DOHH2 (cell line): ENCODE measurements around the gene NPAS3.

Experiments used
- H3F3A ChIP-seq: fragments of 200-600 bp; sonication (generic), shearing (Covaris generic); 2 replicates; pipeline ENCODE4 v1.6.0; 2016; ENCODE audit warnings: antibody characterized with exemption, mild to moderate bottlenecking; ENCODE audit not compliant: control insufficient read depth, insufficient read depth
- H3K27ac ChIP-seq: fragments of 200-600 bp; sonication (generic); 2 replicates; pipeline ENCODE4 v1.5.1; 2014; ENCODE audit warnings: low read depth, mild to moderate bottlenecking, low read length, moderate library complexity
- H3K27me3 ChIP-seq: fragments of 200-600 bp; sonication (generic); 2 replicates; pipeline ENCODE4 v1.6.1; 2014; ENCODE audit warnings: mild to moderate bottlenecking, low read length, mixed read lengths; ENCODE audit not compliant: control insufficient read depth
- H3K36me3 ChIP-seq: fragments of 200-600 bp; sonication (generic); 2 replicates; pipeline ENCODE4 v1.6.1; 2014; ENCODE audit warnings: mild to moderate bottlenecking, low read length, moderate library complexity, mixed read lengths; ENCODE audit not compliant: control insufficient read depth
- H3K4me1 ChIP-seq: fragments of 200-600 bp; sonication (generic); 2 replicates; pipeline ENCODE4 v1.6.1; 2014; ENCODE audit warnings: mild to moderate bottlenecking, low read length, mixed read lengths; ENCODE audit not compliant: control insufficient read depth
- H3K4me2 ChIP-seq: fragments of 200-600 bp; sonication (generic); 2 replicates; pipeline ENCODE4 v1.6.0; 2014; ENCODE audit warnings: mild to moderate bottlenecking, low read length, moderate library complexity
- H3K4me3 ChIP-seq: fragments of 200-600 bp; sonication (generic); 2 replicates; pipeline ENCODE4 v1.5.1; 2014; ENCODE audit warnings: mild to moderate bottlenecking, low read length, mixed read lengths
- H3K79me2 ChIP-seq: fragments of 200-600 bp; sonication (generic); 2 replicates; pipeline ENCODE4 v1.6.1; 2014; ENCODE audit warnings: mild to moderate bottlenecking, low read length, mixed read lengths; ENCODE audit not compliant: control insufficient read depth
- H3K9me2 ChIP-seq: fragments of 200-600 bp; sonication (generic); replicated peaks from 2 replicates; pipeline ENCODE4 v1.6.1; 2014; ENCODE audit warnings: mild to moderate bottlenecking, low read length, mixed read lengths; ENCODE audit not compliant: control insufficient read depth
- H3K9me3 ChIP-seq: fragments of 200-600 bp; sonication (generic); 2 replicates; pipeline ENCODE4 v1.6.1; 2014; ENCODE audit warnings: antibody characterized with exemption, low read length, mixed read lengths; ENCODE audit not compliant: control insufficient read depth, insufficient read depth
- H4K20me1 ChIP-seq: fragments of 200-600 bp; sonication (generic); 2 replicates; pipeline ENCODE4 v1.6.0; 2014; ENCODE audit warnings: low read depth, mild to moderate bottlenecking, antibody characterized with exemption, low read length, moderate library complexity; ENCODE audit not compliant: control insufficient read depth, insufficient read depth
- EZH2phosphoT487 ChIP-seq: fragments of 200-600 bp; sonication (generic); IDR thresholded peaks from 2 replicates; pipeline ENCODE4 v1.6.1; 2017; ENCODE audit warnings: borderline replicate concordance, mild to moderate bottlenecking, antibody characterized with exemption, low read length, moderate library complexity, mixed read lengths
- TF ChIP-seq, protein P1 (sequence below): fragments of 200-600 bp; sonication (generic); IDR thresholded peaks from one replicate; pipeline ENCODE4 v1.5.1; 2014; ENCODE audit warnings: antibody characterized with exemption, mild to moderate bottlenecking, low read depth, low read length; ENCODE audit not compliant: poor library complexity, severe bottlenecking

The NPAS3 gene

DNA sequence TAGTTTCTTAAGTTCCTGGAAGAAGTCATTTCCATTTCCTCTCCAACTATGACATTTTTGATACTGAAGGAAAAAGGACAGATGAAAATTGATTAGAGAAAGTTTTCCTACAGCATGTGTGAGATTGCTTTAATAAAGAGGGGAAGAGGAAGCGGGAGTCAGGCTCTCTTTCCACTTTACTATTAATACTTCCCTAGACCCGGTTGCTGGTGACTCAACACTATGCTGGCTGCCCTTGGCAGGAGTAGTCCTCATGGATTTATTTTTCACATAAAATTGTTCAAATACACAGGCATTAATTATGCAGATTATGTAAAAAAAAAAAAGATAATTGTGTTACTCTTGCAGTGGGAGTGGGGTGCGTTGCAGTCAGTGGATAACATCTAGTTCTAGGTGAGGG lies 718.8 kb downstream of the NPAS3 start:
- TF ChIP-seq, protein P1, sequence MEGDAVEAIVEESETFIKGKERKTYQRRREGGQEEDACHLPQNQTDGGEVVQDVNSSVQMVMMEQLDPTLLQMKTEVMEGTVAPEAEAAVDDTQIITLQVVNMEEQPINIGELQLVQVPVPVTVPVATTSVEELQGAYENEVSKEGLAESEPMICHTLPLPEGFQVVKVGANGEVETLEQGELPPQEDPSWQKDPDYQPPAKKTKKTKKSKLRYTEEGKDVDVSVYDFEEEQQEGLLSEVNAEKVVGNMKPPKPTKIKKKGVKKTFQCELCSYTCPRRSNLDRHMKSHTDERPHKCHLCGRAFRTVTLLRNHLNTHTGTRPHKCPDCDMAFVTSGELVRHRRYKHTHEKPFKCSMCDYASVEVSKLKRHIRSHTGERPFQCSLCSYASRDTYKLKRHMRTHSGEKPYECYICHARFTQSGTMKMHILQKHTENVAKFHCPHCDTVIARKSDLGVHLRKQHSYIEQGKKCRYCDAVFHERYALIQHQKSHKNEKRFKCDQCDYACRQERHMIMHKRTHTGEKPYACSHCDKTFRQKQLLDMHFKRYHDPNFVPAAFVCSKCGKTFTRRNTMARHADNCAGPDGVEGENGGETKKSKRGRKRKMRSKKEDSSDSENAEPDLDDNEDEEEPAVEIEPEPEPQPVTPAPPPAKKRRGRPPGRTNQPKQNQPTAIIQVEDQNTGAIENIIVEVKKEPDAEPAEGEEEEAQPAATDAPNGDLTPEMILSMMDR = no peak
- no peak for TF ChIP-seq EZH2phosphoT487
- no peaks in the 10 kb centered on the region for H3F3A ChIP-seq
- H3K4me1 ChIP-seq = no peaks in the 10 kb centered on the region
- no peaks in the 10 kb centered on the region for H3K9me2 ChIP-seq
- no peaks in the 10 kb centered on the region for H3K27me3 ChIP-seq
- H3K27ac ChIP-seq = no peak overlapping the region
- H3K9me3 ChIP-seq = no peaks in the 10 kb centered on the region
- no peaks in the 10 kb centered on the region for H3K36me3 ChIP-seq
- H4K20me1 ChIP-seq = no peaks in the 10 kb centered on the region
- H3K4me3 ChIP-seq = no peak overlapping the region
- no peaks in the 10 kb centered on the region for H3K79me2 ChIP-seq
- H3K4me2 ChIP-seq = no peak overlapping the region

- TF ChIP-seq, protein P1 = no peak
- TF ChIP-seq EZH2phosphoT487 = no peak
These were observed 721.6 kb downstream of the NPAS3 start for GRCh38 chr14:33660248-33660647.

GRCh38 chr14:33661101-33661500 lies 722.4 kb downstream of the NPAS3 start:
- Histone ChIP-seq H4K20me1 (no peaks in the 10 kb centered on the region), H3K36me3 (no peaks in the 10 kb centered on the region), H3K9me3 (no peaks in the 10 kb centered on the region), H3K4me2 (no peak overlapping the region), H3K4me1 (no peaks in the 10 kb centered on the region), H3K79me2 (no peaks in the 10 kb centered on the region), H3K27me3 (no peaks in the 10 kb centered on the region), H3F3A (no peaks in the 10 kb centered on the region), H3K4me3 (no peak overlapping the region), H3K27ac (no peak overlapping the region), H3K9me2 (no peaks in the 10 kb centered on the region)
- TF ChIP-seq EZH2phosphoT487 = no peak
- TF ChIP-seq, protein P1 = no peak

More at GRCh38 chr14:33660248-33660647, 721.6 kb downstream of the NPAS3 start:
- H3K27ac ChIP-seq = no peak overlapping the region
- H3K9me3 ChIP-seq = no peaks in the 10 kb centered on the region
- H3K4me3 ChIP-seq = no peak overlapping the region
- no peaks in the 10 kb centered on the region for H3K36me3 ChIP-seq
- H3K4me1 ChIP-seq = no peaks in the 10 kb centered on the region
- H3K4me2 ChIP-seq = no peak overlapping the region
- no peaks in the 10 kb centered on the region for H3K79me2 ChIP-seq
- H4K20me1 ChIP-seq = no peaks in the 10 kb centered on the region
- H3F3A ChIP-seq = no peaks in the 10 kb centered on the region
- H3K9me2 ChIP-seq = no peaks in the 10 kb centered on the region
- no peaks in the 10 kb centered on the region for H3K27me3 ChIP-seq

DNA sequence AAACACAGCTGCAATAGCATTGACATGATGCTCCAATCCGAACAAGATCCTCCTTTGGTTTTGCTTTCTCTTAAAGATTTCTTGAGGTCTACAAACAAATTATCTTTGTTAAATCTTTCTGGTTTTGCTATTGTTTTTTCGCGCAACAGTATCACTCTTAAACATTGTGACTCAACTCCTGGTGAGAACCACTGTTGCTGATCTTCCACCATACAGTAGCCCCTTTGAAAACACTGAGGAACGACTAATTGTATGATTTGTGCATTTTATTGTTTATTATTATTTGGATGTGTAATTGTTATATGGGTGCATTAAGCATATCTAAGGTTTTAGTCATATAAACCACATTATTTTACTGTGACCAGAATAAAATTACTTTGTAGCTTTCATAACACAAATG lies 729.4 kb downstream of the NPAS3 start:
- Histone ChIP-seq H3K27ac (no peak overlapping the region), H3K4me3 (no peak overlapping the region), H3K36me3 (no peaks in the 10 kb centered on the region), H4K20me1 (no peaks in the 10 kb centered on the region), H3K9me2 (no peaks in the 10 kb centered on the region), H3K4me1 (no peaks in the 10 kb centered on the region), H3F3A (no peaks in the 10 kb centered on the region), H3K79me2 (no peaks in the 10 kb centered on the region), H3K9me3 (no peaks in the 10 kb centered on the region), H3K27me3 (no peaks in the 10 kb centered on the region), H3K4me2 (no peak overlapping the region)
- TF ChIP-seq, protein P1 = no peak
- no peak for TF ChIP-seq EZH2phosphoT487
